Tibial nerve (tissue), 4 donors: ENCODE data around the gene CST1. TPM values are rescaled to one million over a fixed set of nuclear protein-coding genes. Genes with fewer than 3 reads are reported as not detected.
"Not testable (repeated sequence)": the region's sequence is repeated elsewhere in the genome, so short reads cannot be mapped to it uniquely, and the experiment has no call there.

ENCODE experiments used
- DNase-seq, 2 donors: peaks; one replicate each; pipeline ENCODE4 v3.0.0-alpha.2; 2019; ENCODE audit warnings: low spot score in 2 of 2
- H3K27ac ChIP-seq, 4 donors: fragments of 200-600 bp; sonication (generic) in 3 of 4; one replicate each; pipeline ENCODE4 v1.5.1; 2017 to 2019; ENCODE audit warnings: mild to moderate bottlenecking in 1 of 4
- H3K27me3 ChIP-seq, 2 donors: fragments of 200-600 bp; sonication (generic) in 1 of 2; one replicate each; pipeline versions ENCODE4 v1.5.1 to v1.6.0; 2017 to 2019
- H3K36me3 ChIP-seq, 3 donors: fragments of 200-600 bp; sonication (generic); one replicate each; pipeline ENCODE4 v1.5.1; 2018 to 2019
- H3K4me1 ChIP-seq, 4 donors: fragments of 200-600 bp; sonication (generic) in 3 of 4; one replicate each; pipeline ENCODE4 v1.5.1; 2017 to 2019
- H3K4me3 ChIP-seq, 4 donors: fragments of 200-600 bp; sonication (generic) in 3 of 4; one replicate each; pipeline ENCODE4 v1.5.1; 2017 to 2019; ENCODE audit warnings: mild to moderate bottlenecking in 1 of 4, moderate library complexity in 1 of 4
- H3K9me3 ChIP-seq, 4 donors: fragments of 200-600 bp; sonication (generic) in 3 of 4; one replicate each; pipeline ENCODE4 v1.5.1; 2017 to 2019
- EP300 ChIP-seq, 2 donors: sonication (generic); formaldehyde crosslinking; IDR thresholded peaks; one replicate each; pipeline ENCODE4 v1.6.1; 2017; ENCODE audit warnings: antibody characterized with exemption in 2 of 2, mild to moderate bottlenecking in 1 of 2
- POLR2A ChIP-seq, 2 donors: fragments of 450-650 bp; IDR thresholded peaks; one replicate each; pipeline ENCODE4 v1.6.1; 2017; ENCODE audit warnings: antibody characterized with exemption in 2 of 2, mild to moderate bottlenecking in 2 of 2, moderate library complexity in 2 of 2
- WGBS, 2 donors: methylation state at CpG; one replicate each; pipeline ENCODE4 v1.1.5; 2018; 5-methylcytosine and 5-hydroxymethylcytosine counted together
- total RNA-seq, 4 donors: library from RNA; depleted of rRNA; stranded (reverse); fragments of >200 nt; gene quantifications; one replicate each; pipeline ENCODE4 v1.1.0, GENCODE V29; 2016
- TF ChIP-seq, protein P1 (sequence below), 5 experiments: fragments of 200-600 bp in 3 of 5; fragments of 450-650 bp in 2 of 5; sonication (generic) in 3 of 5; IDR thresholded peaks; one replicate each; pipeline ENCODE4 v1.5.1; 2016 to 2019; ENCODE audit warnings: antibody characterized with exemption in 5 of 5, mild to moderate bottlenecking in 3 of 5, moderate library complexity in 2 of 5

The CST1 gene
- total RNA-seq, 4 donors from 2014 or later = 2.2 to 11.0 (median 3.3) TPM; not detected in 1

DNA sequence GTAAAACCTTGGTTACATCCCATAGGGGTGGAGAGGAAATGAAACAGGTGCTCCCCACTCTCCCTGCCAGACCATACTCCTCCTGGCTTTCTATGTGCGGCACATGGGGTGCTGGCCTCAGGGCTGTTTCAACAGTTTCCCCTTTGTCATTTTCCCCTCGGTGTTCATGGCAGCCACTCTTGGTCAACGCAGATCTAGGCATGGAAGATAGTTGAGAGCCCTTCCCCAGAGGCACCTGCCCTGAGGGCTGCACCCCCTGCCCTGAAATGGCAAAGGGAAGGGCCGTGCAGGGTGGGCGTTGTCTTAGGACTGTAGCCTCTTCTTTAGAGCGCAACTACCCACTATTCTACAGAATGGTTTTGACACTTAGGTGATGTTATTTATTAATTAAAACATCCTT is 4.4 kb downstream of the CST1 start:
- TF ChIP-seq, protein P1, sequence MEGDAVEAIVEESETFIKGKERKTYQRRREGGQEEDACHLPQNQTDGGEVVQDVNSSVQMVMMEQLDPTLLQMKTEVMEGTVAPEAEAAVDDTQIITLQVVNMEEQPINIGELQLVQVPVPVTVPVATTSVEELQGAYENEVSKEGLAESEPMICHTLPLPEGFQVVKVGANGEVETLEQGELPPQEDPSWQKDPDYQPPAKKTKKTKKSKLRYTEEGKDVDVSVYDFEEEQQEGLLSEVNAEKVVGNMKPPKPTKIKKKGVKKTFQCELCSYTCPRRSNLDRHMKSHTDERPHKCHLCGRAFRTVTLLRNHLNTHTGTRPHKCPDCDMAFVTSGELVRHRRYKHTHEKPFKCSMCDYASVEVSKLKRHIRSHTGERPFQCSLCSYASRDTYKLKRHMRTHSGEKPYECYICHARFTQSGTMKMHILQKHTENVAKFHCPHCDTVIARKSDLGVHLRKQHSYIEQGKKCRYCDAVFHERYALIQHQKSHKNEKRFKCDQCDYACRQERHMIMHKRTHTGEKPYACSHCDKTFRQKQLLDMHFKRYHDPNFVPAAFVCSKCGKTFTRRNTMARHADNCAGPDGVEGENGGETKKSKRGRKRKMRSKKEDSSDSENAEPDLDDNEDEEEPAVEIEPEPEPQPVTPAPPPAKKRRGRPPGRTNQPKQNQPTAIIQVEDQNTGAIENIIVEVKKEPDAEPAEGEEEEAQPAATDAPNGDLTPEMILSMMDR (IDR thresholded peaks at IDR 0.05) = no peak
- no peak for TF ChIP-seq POLR2A (IDR thresholded peaks at IDR 0.05)
- DNase-seq = no peak
- H3K27ac ChIP-seq = no peak overlapping the region
- 68 to 88% methylated on average over 6 of the region's 6 CpGs for WGBS, 2 donors
- H3K9me3 ChIP-seq = no peaks in the 10 kb centered on the region
- H3K4me3 ChIP-seq = no peak overlapping the region
- H3K4me1 ChIP-seq = no peaks in the 10 kb centered on the region
- no peaks in the 10 kb centered on the region for H3K27me3 ChIP-seq
- H3K36me3 ChIP-seq = no peaks in the 10 kb centered on the region

DNA sequence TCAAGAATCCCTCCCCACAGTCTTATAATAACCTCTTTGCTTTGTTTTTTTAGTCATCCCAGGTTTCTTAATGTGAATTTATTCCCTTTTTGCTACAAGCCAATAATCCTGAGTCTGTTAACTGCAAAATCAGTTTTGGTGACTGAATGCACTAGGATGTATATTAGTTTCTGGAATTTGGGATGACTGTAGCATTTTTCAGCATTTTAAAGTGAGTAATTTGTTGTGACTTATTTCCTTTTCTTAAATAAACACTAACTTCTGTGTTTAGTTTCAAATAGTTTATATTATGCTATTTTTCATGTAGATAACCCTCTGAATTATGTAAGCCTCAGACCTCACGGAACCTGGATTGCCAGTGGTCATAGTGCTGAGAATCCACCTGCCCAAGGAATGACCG is 5.5 kb downstream of the CST1 start:
- H3K36me3 ChIP-seq = no peaks in the 10 kb centered on the region
- DNase-seq = no peak
- no peak overlapping the region for H3K4me3 ChIP-seq
- H3K9me3 ChIP-seq = no peaks in the 10 kb centered on the region
- 89 to 96% methylated on average over 2 of the region's 2 CpGs for WGBS, 2 donors
- H3K27me3 ChIP-seq = no peaks in the 10 kb centered on the region
- H3K4me1 ChIP-seq = no peaks in the 10 kb centered on the region
- no peak overlapping the region for H3K27ac ChIP-seq
- no peak for TF ChIP-seq EP300 (IDR thresholded peaks at IDR 0.05)
- TF ChIP-seq, protein P1 (IDR thresholded peaks at IDR 0.05) = no peak
- TF ChIP-seq POLR2A (IDR thresholded peaks at IDR 0.05) = no peak

DNA sequence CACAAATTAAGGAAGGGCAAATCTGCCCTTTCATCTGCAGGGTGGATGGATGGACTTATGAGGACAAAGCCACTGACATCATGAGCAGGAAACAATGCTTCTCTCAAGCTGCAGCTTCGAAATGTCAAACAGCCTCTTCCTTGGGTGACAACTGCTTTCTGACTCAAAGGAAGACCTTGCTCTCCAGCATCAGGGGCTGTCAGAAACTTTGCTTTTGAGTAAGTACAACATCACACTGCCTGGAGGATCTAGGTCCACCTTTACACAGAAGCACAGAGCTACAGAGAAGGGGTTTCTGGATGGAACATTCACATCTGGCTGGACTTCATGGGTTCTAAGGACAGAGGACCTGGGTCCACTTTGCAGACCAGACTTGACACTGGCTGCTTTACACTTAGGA is 5.9 kb downstream of the CST1 start:
- Histone ChIP-seq H3K4me3 (no peak overlapping the region), H3K4me1 (no peaks in the 10 kb centered on the region), H3K27me3 (no peaks in the 10 kb centered on the region), H3K9me3 (no peaks in the 10 kb centered on the region), H3K36me3 (no peaks in the 10 kb centered on the region), H3K27ac (no peak overlapping the region)
- DNase-seq = no peak
- WGBS, 2 donors = 24 to 44% methylated on average over 1 of the region's 1 CpG
- TF ChIP-seq POLR2A (IDR thresholded peaks at IDR 0.05) (no peak), EP300 (IDR thresholded peaks at IDR 0.05) (no peak)
- TF ChIP-seq, protein P1 (IDR thresholded peaks at IDR 0.05) = no peak

DNA sequence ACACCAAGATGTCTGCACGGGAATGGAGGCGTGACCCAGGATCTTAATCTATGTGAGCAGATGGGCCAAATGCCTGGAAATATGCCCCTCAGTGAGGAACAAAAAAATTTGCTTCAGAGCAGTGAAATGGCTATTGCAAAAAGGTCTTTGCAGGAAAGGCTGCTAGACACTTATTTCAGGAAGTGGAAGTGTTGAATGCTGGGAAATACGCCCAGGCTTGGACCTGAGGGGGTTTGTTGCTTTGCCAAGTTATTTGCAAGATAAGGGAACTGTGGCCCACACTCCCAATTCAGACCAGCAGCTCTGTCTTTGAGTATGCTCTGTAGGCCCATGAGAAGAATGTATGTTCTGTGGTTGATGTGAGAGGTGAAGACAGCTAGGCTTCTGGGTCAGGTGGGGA is 15.3 kb downstream of the CST1 start:
- not testable (repeated sequence) for H3K27me3 ChIP-seq, H3K36me3 ChIP-seq, H3K9me3 ChIP-seq, H3K27ac ChIP-seq, DNase-seq, H3K4me1 ChIP-seq, H3K4me3 ChIP-seq
- WGBS, 2 donors = 63 to 78% methylated on average over 3 of the region's 3 CpGs

DNA sequence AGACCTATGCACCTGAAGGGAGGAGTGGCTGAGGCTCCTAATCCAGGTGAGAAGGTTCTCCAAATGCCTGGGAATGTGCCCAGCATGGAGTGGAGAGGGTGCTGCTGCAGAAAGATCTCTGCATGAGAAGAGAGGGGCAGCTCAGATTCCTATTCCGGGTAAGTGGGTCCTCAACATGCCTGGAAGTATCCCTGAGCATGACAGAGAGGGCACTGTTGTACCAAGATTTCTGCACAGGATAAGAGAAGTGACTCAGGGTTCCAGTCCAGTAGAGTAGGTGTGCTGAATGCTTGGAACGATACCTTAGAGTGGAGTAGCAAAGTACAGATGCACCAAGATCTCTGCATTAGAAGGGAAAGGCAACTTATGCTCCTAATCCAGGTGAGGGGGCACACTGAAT is 15.8 kb downstream of the CST1 start:
- H3K36me3 ChIP-seq, H3K27me3 ChIP-seq, H3K9me3 ChIP-seq, H3K4me3 ChIP-seq, H3K4me1 ChIP-seq, DNase-seq, H3K27ac ChIP-seq: not testable (repeated sequence)
- 76 to 93% methylated on average over 2 of the region's 2 CpGs for WGBS, 2 donors

DNA sequence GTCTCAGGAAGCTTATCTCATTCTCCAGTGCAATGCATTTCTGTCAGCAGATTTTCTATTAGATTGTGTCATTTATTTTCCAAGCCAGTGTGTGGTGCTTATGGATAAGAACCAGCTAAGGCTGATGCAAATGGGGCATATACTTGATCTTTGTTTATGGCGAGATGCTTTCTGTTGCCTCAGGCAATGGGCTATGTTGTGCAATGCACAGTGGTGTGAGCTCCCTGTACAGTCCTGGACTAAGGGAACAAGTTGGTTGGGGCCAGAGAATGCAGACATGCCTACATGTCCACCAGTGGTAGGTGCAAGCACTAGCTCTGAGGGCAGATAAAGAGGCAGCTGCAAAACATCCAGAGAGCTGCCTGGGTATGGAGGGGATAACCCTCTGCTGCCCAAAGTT is 16.3 kb downstream of the CST1 start:
- not testable (repeated sequence) for H3K36me3 ChIP-seq, DNase-seq, H3K27me3 ChIP-seq, H3K4me3 ChIP-seq, H3K4me1 ChIP-seq, H3K9me3 ChIP-seq, H3K27ac ChIP-seq
- 80 to 100% methylated on average over 1 of the region's 1 CpG for WGBS, 2 donors

DNA sequence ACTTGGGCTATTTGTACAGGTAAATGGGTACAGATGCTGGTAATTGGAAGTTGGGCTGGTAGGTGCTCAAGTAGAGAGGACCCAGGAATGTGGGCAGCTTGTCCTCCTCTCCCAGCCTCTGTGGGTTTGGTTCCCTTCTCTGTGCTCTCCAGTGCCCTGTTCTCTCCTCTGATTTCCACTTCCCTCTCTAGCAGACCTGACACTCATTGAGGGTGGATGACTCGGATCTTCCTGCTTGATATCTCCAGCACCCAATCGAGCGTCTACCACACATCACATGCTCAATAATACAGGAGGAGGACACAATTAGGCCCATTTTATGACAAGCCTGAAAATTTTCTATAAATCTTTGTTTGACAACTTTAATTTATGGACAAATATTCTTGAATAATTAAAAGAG is 23.7 kb downstream of the CST1 start:
- no peaks in the 10 kb centered on the region for H3K4me1 ChIP-seq
- no peaks in the 10 kb centered on the region for H3K27me3 ChIP-seq
- no peak for TF ChIP-seq EP300 (IDR thresholded peaks at IDR 0.05)
- no peak for TF ChIP-seq POLR2A (IDR thresholded peaks at IDR 0.05)
- TF ChIP-seq, protein P1 (IDR thresholded peaks at IDR 0.05) = no peak
- no peaks in the 10 kb centered on the region for H3K36me3 ChIP-seq
- WGBS, 2 donors = 77 to 78% methylated on average over 3 of the region's 3 CpGs
- H3K27ac ChIP-seq = no peak overlapping the region
- no peaks in the 10 kb centered on the region for H3K9me3 ChIP-seq
- no peak for DNase-seq
- no peak overlapping the region for H3K4me3 ChIP-seq
